HepG2 (cell line): ENCODE results near the gene TMED6. TPM values are rescaled to one million over a fixed set of nuclear protein-coding genes. Genes with fewer than 3 reads are reported as not detected.

Experiments
- ATAC-seq: fragments of 200-7000 bp; cut with Tn5 transposase; 3 replicates; pipeline ENCODE4 v1.9.1; 2020; ENCODE audit warnings: mild to moderate bottlenecking, moderate library complexity
- BruUV-seq: library from RNA; stranded (reverse); fragments of 400-500 nt; replicated peaks from 2 replicates; lab custom pipeline; 2021; lab: Mats Ljungman, UMichigan
- CTCF ChIA-PET: fragments of 300-600 bp; formaldehyde crosslinking; extraction: SDS; loops from one replicate; lab custom pipeline; 2021; ENCODE audit warnings: low total read pairs, inconsistent platforms, low intra/inter-chr PET ratio; lab: Yijun Ruan, JAX
- POLR2A ChIA-PET: fragments of 350-600 bp; sonication (Branson Sonifier 250); formaldehyde crosslinking; loops from one replicate; lab custom pipeline; 2020; ENCODE audit warnings: antibody characterized with exemption, inconsistent platforms; lab: Yijun Ruan, JAX
- DNase-seq: peaks from one replicate; pipeline ENCODE4 v3.0.0-alpha.2; 2015; ENCODE audit warnings: low spot score
- FAIRE-seq: peaks from 3 replicates; lab custom pipeline; 2011; peaks lifted over from hg19 to GRCh38; lab: Jason Lieb, UNC
- H2AFZ ChIP-seq: one replicate; pipeline ENCODE4 v1.6.1; 2011; ENCODE audit warnings: low read length, inconsistent platforms
- H3K27ac ChIP-seq: fragments of 300-600 bp; 3 replicates; pipeline ENCODE4 v1.8.0; 2011; ENCODE audit warnings: mixed run types, mild to moderate bottlenecking, mixed read lengths, low read length, inconsistent platforms; ENCODE audit not compliant: insufficient read depth; ENCODE audit errors: extremely low read length
- H3K27me3 ChIP-seq, 2 experiments: fragments of 200-600 bp in 1 of 2; 2 replicates in 1 of 2; 3 replicates in 1 of 2; pipeline versions ENCODE4 v1.6.0 to v1.8.0; 2011; ENCODE audit warnings: low read length in 2 of 2, mild to moderate bottlenecking in 2 of 2, moderate library complexity in 2 of 2, inconsistent platforms in 1 of 2; ENCODE audit not compliant: insufficient read depth in 2 of 2, control insufficient read depth in 1 of 2
- H3K36me3 ChIP-seq, 2 experiments: fragments of 200-600 bp in 1 of 2; replicated peaks in 1 of 2; 2 replicates in 1 of 2; 3 replicates in 1 of 2; pipeline versions ENCODE4 v1.5.1 to v1.8.0; 2011; ENCODE audit warnings: low read length in 2 of 2, inconsistent platforms in 1 of 2; ENCODE audit not compliant: insufficient read depth in 2 of 2, control insufficient read depth in 1 of 2
- H3K4me1 ChIP-seq: 2 replicates; pipeline ENCODE4 v1.5.1; 2012; ENCODE audit warnings: low read length, inconsistent platforms; ENCODE audit not compliant: insufficient read depth
- H3K4me2 ChIP-seq: 2 replicates; pipeline ENCODE4 v1.6.0; 2011; ENCODE audit warnings: low read depth, low read length, inconsistent platforms
- H3K4me3 ChIP-seq, 3 experiments: fragments of 200-600 bp in 1 of 3; sonication (generic), shearing (Covaris generic) in 1 of 3; replicated peaks in 1 of 3; 2 replicates each; pipeline ENCODE4 v1.5.1; 2011 to 2016; ENCODE audit warnings: low read length in 3 of 3, inconsistent platforms in 2 of 3, low read depth in 2 of 3, mild to moderate bottlenecking in 2 of 3, control low read depth in 1 of 3, mixed read lengths in 1 of 3; ENCODE audit not compliant: insufficient read depth in 1 of 3
- H3K79me2 ChIP-seq: one replicate; pipeline ENCODE4 v1.6.1; 2011; ENCODE audit warnings: low read length, inconsistent platforms; ENCODE audit not compliant: insufficient read depth
- H3K9ac ChIP-seq: 2 replicates; pipeline ENCODE4 v1.6.0; 2011; ENCODE audit warnings: mild to moderate bottlenecking, low read depth, low read length, inconsistent platforms; ENCODE audit not compliant: insufficient read depth
- H3K9me3 ChIP-seq: 2 replicates; pipeline ENCODE4 v1.5.1; 2012; ENCODE audit warnings: mild to moderate bottlenecking, low read length
- H4K20me1 ChIP-seq: 2 replicates; pipeline ENCODE4 v1.6.0; 2011; ENCODE audit warnings: inconsistent platforms, mild to moderate bottlenecking, low read length, moderate library complexity; ENCODE audit not compliant: insufficient read depth
- AGO2 ChIP-seq: fragments of 200-400 bp; formaldehyde crosslinking; optimal IDR thresholded peaks from 2 replicates; pipeline ENCODE3; 2017; ENCODE audit warnings: mild to moderate bottlenecking, low read depth, low read length, moderate library complexity
- ARNT2 ChIP-seq: sonication (generic); formaldehyde crosslinking; IDR thresholded peaks from 2 replicates; pipeline ENCODE4 v1.8.0; 2022; ENCODE audit warnings: mild to moderate bottlenecking, low read depth, missing genetic modification reagents, moderate library complexity
- ASH2L ChIP-seq: fragments of 300-600, 200-600 bp; sonication (generic); IDR thresholded peaks from 2 replicates; pipeline ENCODE4 v1.7.0; 2017; ENCODE audit warnings: low read depth, mild to moderate bottlenecking, moderate library complexity, mixed read lengths, low read length; ENCODE audit not compliant: insufficient read length
- CHD2 ChIP-seq: IDR thresholded peaks from 2 replicates; pipeline ENCODE4 v1.6.1; 2011; ENCODE audit warnings: low read depth, low read length, improper control_type of control experiment
- GLI4 ChIP-seq: sonication (generic); formaldehyde crosslinking; IDR thresholded peaks from 2 replicates; pipeline ENCODE4 v1.5.1; 2020; ENCODE audit warnings: missing genetic modification reagents, mild to moderate bottlenecking, moderate library complexity, borderline replicate concordance
- HMG20A ChIP-seq: IDR thresholded peaks from 2 replicates; pipeline ENCODE4 v1.6.1; 2016; ENCODE audit warnings: borderline replicate concordance
- HNF4A ChIP-seq: sonication (generic); formaldehyde crosslinking; IDR thresholded peaks from 2 replicates; pipeline ENCODE4 v1.4.0; 2020; ENCODE audit warnings: missing genetic modification reagents
- MYC ChIP-seq: sonication (generic); formaldehyde crosslinking; IDR thresholded peaks from 2 replicates; pipeline ENCODE4 v1.9.0; 2021; ENCODE audit warnings: missing genetic modification reagents, borderline replicate concordance
- POLR2A ChIP-seq, 2 experiments: IDR thresholded peaks; 2 replicates each; pipeline ENCODE4 v1.6.1; 2011; ENCODE audit warnings: low read depth in 2 of 2, low read length in 2 of 2, mild to moderate bottlenecking in 1 of 2, moderate library complexity in 1 of 2; ENCODE audit not compliant: insufficient read depth in 1 of 2
- XRCC5 ChIP-seq: fragments of 200-400 bp; formaldehyde crosslinking; optimal IDR thresholded peaks from 2 replicates; pipeline ENCODE3; 2017; ENCODE audit warnings: mild to moderate bottlenecking, low read length
- ZNF205 ChIP-seq: IDR thresholded peaks from 2 replicates; pipeline ENCODE4 v1.6.1; 2018; ENCODE audit warnings: missing biosample characterization, missing genetic modification reagents
- WGBS: methylation state at CpG from one replicate; pipeline ENCODE4 v1.1.6; 2017; ENCODE audit warnings: low lambda C conversion rate; 5-methylcytosine and 5-hydroxymethylcytosine counted together
- in situ Hi-C: cut with HindIII; loops from 2 replicates; pipeline ENCODE4 v1.10.0; 2017; ENCODE audit warnings: low pct_unique_long_range_greater_than_20kb; ENCODE audit not compliant: extremely low pct_ligation_motif_present
- intact Hi-C: fragments of 100-400 bp; cut with micrococcal nuclease; formaldehyde crosslinking; loops from one replicate; pipeline ENCODE4 v1.10.0; 2022; ENCODE audit not compliant: unreplicated experiment
- polyA plus RNA-seq, 8 experiments: library from polyadenylated mRNA; depleted of rRNA in 3 of 8; stranded (reverse) in 7 of 8; unstranded in 1 of 8; fragments of >200 nt; fragmentation: Illumina TruSeq in 4 of 8; extraction: Trizol in 4 of 8; gene quantifications; 2 replicates each; pipeline versions ENCODE4 v1.2.1 to v1.2.3, GENCODE V29; 2011 to 2016; ENCODE audit warnings: low read depth in 4 of 8, missing spikeins in 1 of 8, mixed read lengths in 1 of 8; ENCODE audit not compliant: insufficient read depth in 1 of 8
- total RNA-seq, 5 experiments: library from RNA; depleted of rRNA; stranded (reverse); fragments of >200 nt; fragmentation: Illumina TruSeq; extraction: Trizol; gene quantifications; 2 replicates each; pipeline ENCODE4 v1.2.3, GENCODE V29; 2016; ENCODE audit warnings: low read depth in 1 of 5
- TF ChIP-seq, protein P1 (sequence below): sonication (generic); formaldehyde crosslinking; IDR thresholded peaks from 2 replicates; pipeline ENCODE4 v1.9.0; 2022; ENCODE audit warnings: missing genetic modification reagents, mild to moderate bottlenecking, borderline replicate concordance
- TF ChIP-seq, protein P2 (sequence below): sonication (generic); formaldehyde crosslinking; IDR thresholded peaks from 2 replicates; pipeline ENCODE4 v1.5.0; 2020; ENCODE audit warnings: missing genetic modification reagents
- TF ChIP-seq, protein P3 (sequence below): sonication (generic); formaldehyde crosslinking; IDR thresholded peaks from 2 replicates; pipeline ENCODE4 v1.5.1; 2020; ENCODE audit warnings: mild to moderate bottlenecking, missing genetic modification reagents, moderate library complexity
- TF ChIP-seq, protein P4 (sequence below): sonication (generic); formaldehyde crosslinking; IDR thresholded peaks from 2 replicates; pipeline ENCODE4 v1.4.0; 2020; ENCODE audit warnings: missing genetic modification reagents

The TMED6 gene
- total and polyA plus RNA-seq, 2 of the 13 experiments (the other 11 are each of a cell fraction or from before 2014, with no cell fraction given): 9.8 to 14.4 TPM

DNA sequence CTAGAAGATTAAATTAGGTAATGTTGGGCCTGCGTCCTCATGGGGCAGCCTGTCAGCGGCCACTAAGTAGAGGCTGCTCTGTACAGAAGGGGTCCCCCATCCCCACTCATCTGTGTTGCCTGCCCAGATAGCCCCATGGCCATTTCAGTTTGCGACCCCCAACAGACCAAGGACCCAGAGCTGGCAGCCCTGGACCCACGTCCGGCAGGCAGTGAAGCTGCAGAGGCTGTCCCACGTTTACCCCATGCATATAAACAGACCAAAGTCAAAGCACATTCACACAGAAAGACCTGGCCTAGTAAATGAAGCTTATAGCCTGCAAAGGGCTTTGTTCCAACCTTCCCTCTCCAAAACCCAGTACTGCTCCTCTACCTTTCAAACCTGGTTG, 25.8 kb downstream of the TMED6 start:
- peak overlapping the region in 2 of 3 experiments; percentile 13 to 84; a peak in 3 of 6 replicates for H3K4me3 ChIP-seq
- H2AFZ ChIP-seq: no peak overlapping the region
- FAIRE-seq (no peak), ATAC-seq (no peak; the same call in 2 of the 3 replicates), DNase-seq (no peak)
- H3K27ac ChIP-seq: peak overlapping the region; percentile 68
- intact Hi-C loops (loop anchor here (1.0 to 2.0 kb wide), 2 partner anchors 15 to 60 kb away; partner anchors contain the start of gene VPS4A), in situ Hi-C loops (no loop called here)
- no peaks in the 10 kb centered on the region for H3K9me3 ChIP-seq
- ChIA-PET CTCF (interaction anchor here (1.0 kb wide), 1 partner anchor 14 kb away, joined by 3 read pairs; the partner anchor contains the start of gene NIP7), POLR2A (interaction anchor here (1.6 to 5.8 kb wide), 4 partner anchors 9 to 14 kb away, joined by 6 to 52 read pairs (median 12); partner anchors contain the start of genes COG8, NIP7 and VPS4A)
- WGBS: 74% methylated on average over 5 of the region's 6 CpGs
- H3K4me1 ChIP-seq: peaks cover 55% of the 10 kb centered on the region
- peak overlapping the region; percentile 80 for H3K4me2 ChIP-seq
- H3K36me3 ChIP-seq: peaks cover 27 to 51% of the 10 kb centered on the region in 2 experiments
- peaks cover 35% of the 10 kb centered on the region for H4K20me1 ChIP-seq
- H3K27me3 ChIP-seq: no peaks in the 10 kb centered on the region
- BruUV-seq: no TSS peak
- peak overlapping the region; percentile 45 for H3K9ac ChIP-seq
- H3K79me2 ChIP-seq: peaks cover 62% of the 10 kb centered on the region
- peak in 1 of 2 experiments; percentile 40; a peak in 2 of 4 replicates for TF ChIP-seq POLR2A (IDR thresholded peaks at IDR 0.05; ENCODE audit: insufficient read depth in 1 of 2, low read depth in 2 of 2, low read length in 2 of 2)
- TF ChIP-seq ARNT2 (CRISPR knock-in tag): 0 out of 2 replicates have a peak, but pooled peaks have one; percentile 39
- peak; percentile 92 for TF ChIP-seq AGO2
- peak; percentile 27; the same call in 1 of the 2 replicates for TF ChIP-seq HNF4A (CRISPR knock-in tag)
- TF ChIP-seq MYC (CRISPR knock-in tag): peak; percentile 28; the same call in 1 of the 2 replicates
- TF ChIP-seq ASH2L: no peak
- no peak for TF ChIP-seq GLI4 (CRISPR knock-in tag)
- TF ChIP-seq HMG20A (CRISPR knock-in tag): no peak
- peak; percentile 7 for TF ChIP-seq XRCC5
- TF ChIP-seq, protein P1, sequence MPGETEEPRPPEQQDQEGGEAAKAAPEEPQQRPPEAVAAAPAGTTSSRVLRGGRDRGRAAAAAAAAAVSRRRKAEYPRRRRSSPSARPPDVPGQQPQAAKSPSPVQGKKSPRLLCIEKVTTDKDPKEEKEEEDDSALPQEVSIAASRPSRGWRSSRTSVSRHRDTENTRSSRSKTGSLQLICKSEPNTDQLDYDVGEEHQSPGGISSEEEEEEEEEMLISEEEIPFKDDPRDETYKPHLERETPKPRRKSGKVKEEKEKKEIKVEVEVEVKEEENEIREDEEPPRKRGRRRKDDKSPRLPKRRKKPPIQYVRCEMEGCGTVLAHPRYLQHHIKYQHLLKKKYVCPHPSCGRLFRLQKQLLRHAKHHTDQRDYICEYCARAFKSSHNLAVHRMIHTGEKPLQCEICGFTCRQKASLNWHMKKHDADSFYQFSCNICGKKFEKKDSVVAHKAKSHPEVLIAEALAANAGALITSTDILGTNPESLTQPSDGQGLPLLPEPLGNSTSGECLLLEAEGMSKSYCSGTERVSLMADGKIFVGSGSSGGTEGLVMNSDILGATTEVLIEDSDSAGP (CRISPR knock-in tag): 0 out of 2 replicates have a peak, but pooled peaks have one; percentile 17
- TF ChIP-seq, protein P2, sequence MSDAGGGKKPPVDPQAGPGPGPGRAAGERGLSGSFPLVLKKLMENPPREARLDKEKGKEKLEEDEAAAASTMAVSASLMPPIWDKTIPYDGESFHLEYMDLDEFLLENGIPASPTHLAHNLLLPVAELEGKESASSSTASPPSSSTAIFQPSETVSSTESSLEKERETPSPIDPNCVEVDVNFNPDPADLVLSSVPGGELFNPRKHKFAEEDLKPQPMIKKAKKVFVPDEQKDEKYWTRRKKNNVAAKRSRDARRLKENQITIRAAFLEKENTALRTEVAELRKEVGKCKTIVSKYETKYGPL: 0 out of 2 replicates have a peak, but pooled peaks have one; percentile 25
- TF ChIP-seq, protein P3, sequence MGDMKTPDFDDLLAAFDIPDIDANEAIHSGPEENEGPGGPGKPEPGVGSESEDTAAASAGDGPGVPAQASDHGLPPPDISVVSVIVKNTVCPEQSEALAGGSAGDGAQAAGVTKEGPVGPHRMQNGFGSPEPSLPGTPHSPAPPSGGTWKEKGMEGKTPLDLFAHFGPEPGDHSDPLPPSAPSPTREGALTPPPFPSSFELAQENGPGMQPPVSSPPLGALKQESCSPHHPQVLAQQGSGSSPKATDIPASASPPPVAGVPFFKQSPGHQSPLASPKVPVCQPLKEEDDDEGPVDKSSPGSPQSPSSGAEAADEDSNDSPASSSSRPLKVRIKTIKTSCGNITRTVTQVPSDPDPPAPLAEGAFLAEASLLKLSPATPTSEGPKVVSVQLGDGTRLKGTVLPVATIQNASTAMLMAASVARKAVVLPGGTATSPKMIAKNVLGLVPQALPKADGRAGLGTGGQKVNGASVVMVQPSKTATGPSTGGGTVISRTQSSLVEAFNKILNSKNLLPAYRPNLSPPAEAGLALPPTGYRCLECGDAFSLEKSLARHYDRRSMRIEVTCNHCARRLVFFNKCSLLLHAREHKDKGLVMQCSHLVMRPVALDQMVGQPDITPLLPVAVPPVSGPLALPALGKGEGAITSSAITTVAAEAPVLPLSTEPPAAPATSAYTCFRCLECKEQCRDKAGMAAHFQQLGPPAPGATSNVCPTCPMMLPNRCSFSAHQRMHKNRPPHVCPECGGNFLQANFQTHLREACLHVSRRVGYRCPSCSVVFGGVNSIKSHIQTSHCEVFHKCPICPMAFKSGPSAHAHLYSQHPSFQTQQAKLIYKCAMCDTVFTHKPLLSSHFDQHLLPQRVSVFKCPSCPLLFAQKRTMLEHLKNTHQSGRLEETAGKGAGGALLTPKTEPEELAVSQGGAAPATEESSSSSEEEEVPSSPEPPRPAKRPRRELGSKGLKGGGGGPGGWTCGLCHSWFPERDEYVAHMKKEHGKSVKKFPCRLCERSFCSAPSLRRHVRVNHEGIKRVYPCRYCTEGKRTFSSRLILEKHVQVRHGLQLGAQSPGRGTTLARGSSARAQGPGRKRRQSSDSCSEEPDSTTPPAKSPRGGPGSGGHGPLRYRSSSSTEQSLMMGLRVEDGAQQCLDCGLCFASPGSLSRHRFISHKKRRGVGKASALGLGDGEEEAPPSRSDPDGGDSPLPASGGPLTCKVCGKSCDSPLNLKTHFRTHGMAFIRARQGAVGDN (CRISPR knock-in tag): peak; percentile 68; the same call in 1 of the 2 replicates
- 0 out of 2 replicates have a peak, but pooled peaks have one; percentile 6 for TF ChIP-seq ZNF205 (CRISPR knock-in tag)
- no peak for TF ChIP-seq CHD2
- TF ChIP-seq, protein P4, sequence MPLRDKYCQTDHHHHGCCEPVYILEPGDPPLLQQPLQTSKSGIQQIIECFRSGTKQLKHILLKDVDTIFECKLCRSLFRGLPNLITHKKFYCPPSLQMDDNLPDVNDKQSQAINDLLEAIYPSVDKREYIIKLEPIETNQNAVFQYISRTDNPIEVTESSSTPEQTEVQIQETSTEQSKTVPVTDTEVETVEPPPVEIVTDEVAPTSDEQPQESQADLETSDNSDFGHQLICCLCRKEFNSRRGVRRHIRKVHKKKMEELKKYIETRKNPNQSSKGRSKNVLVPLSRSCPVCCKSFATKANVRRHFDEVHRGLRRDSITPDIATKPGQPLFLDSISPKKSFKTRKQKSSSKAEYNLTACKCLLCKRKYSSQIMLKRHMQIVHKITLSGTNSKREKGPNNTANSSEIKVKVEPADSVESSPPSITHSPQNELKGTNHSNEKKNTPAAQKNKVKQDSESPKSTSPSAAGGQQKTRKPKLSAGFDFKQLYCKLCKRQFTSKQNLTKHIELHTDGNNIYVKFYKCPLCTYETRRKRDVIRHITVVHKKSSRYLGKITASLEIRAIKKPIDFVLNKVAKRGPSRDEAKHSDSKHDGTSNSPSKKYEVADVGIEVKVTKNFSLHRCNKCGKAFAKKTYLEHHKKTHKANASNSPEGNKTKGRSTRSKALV (CRISPR knock-in tag): no peak
